ENCODE data around the gene ARAP2.

The ARAP2 gene

GRCh38 chr4:36208893-36209473, 35.3 kb downstream of the ARAP2 start:
- Histone ChIP-seq H3K27ac (ENCODE audit: insufficient read depth in 1 of 2, low read depth in 1 of 2, low read length in 2 of 2, poor library complexity in 1 of 2, severe bottlenecking in 2 of 2) (peak overlapping the region in 1 of 2 experiments; percentile 2), H3K9me3 (ENCODE audit: control extremely low read depth in 1 of 5, control insufficient read depth in 4 of 5, insufficient read depth in 2 of 5, low read depth in 1 of 5, low read length in 4 of 5) (no peaks in the 10 kb centered on the region), H3K27me3 (replicated peaks in 2 of 5; ENCODE audit: control insufficient read depth in 4 of 5, insufficient read depth in 5 of 5, low read length in 4 of 5) (no peaks in the 10 kb centered on the region), H3K36me3 (ENCODE audit: control insufficient read depth in 4 of 4, insufficient read depth in 4 of 4, low read length in 3 of 4) (peaks cover 2 to 20% (median 10%) of the 10 kb centered on the region in 4 experiments), H3K4me3 (ENCODE audit: control insufficient read depth in 1 of 7, extremely low read depth in 1 of 7, insufficient read depth in 4 of 7, low read depth in 2 of 7, low read length in 6 of 7) (peak overlapping the region in 1 of 7 experiments; percentile 34), H3K4me1 (ENCODE audit: control extremely low read depth in 1 of 4, control insufficient read depth in 4 of 4, insufficient read depth in 4 of 4, low read length in 3 of 4) (peaks cover 10 to 32% (median 16%) of the 10 kb centered on the region in 4 experiments)
- peak in 1 of 3 donors; percentile 32 for DNase-seq
- POLR2A ChIA-PET: no interaction called here
- CTCF ChIA-PET: interaction anchor here (1.0 to 1.7 kb wide), 2 partner anchors 36 to 190 kb away, joined by 3 to 4 read pairs; no protein-coding TSS in a partner anchor
- WGBS (ENCODE audit: insufficient coverage): 83% methylated on average over 1 of the region's 4 CpGs

GRCh38 chr4:36207831-36208520, 36.3 kb downstream of the ARAP2 start:
- H3K4me3 ChIP-seq (ENCODE audit: control insufficient read depth in 1 of 7, extremely low read depth in 1 of 7, insufficient read depth in 4 of 7, low read depth in 2 of 7, low read length in 6 of 7): peak overlapping the region in 1 of 7 experiments; percentile 3
- H3K27me3 ChIP-seq (replicated peaks in 2 of 5; ENCODE audit: control insufficient read depth in 4 of 5, insufficient read depth in 5 of 5, low read length in 4 of 5): no peaks in the 10 kb centered on the region
- DNase-seq: peak in 2 of 3 donors; percentile 52 to 57
- peaks cover 2 to 19% (median 8%) of the 10 kb centered on the region in 4 experiments for H3K36me3 ChIP-seq (ENCODE audit: control insufficient read depth in 4 of 4, insufficient read depth in 4 of 4, low read length in 3 of 4)
- no peaks in the 10 kb centered on the region for H3K9me3 ChIP-seq (ENCODE audit: control extremely low read depth in 1 of 5, control insufficient read depth in 4 of 5, insufficient read depth in 2 of 5, low read depth in 1 of 5, low read length in 4 of 5)
- WGBS (ENCODE audit: insufficient coverage): 46% methylated on average over 4 of the region's 9 CpGs
- no peak overlapping the region for H3K27ac ChIP-seq (ENCODE audit: insufficient read depth in 1 of 2, low read depth in 1 of 2, low read length in 2 of 2, poor library complexity in 1 of 2, severe bottlenecking in 2 of 2)
- CTCF ChIA-PET: interaction anchor here (1.0 to 1.7 kb wide), 3 partner anchors 10 to 191 kb away, joined by 3 to 4 read pairs (median 4); no protein-coding TSS in a partner anchor
- H3K4me1 ChIP-seq (ENCODE audit: control extremely low read depth in 1 of 4, control insufficient read depth in 4 of 4, insufficient read depth in 4 of 4, low read length in 3 of 4): peaks cover 10 to 32% (median 16%) of the 10 kb centered on the region in 4 experiments
- POLR2A ChIA-PET: no interaction called here

- Histone ChIP-seq H3K4me1 (ENCODE audit: control extremely low read depth in 1 of 4, control insufficient read depth in 4 of 4, insufficient read depth in 4 of 4, low read length in 3 of 4) (peaks cover 10 to 32% (median 16%) of the 10 kb centered on the region in 4 experiments), H3K27ac (ENCODE audit: insufficient read depth in 1 of 2, low read depth in 1 of 2, low read length in 2 of 2, poor library complexity in 1 of 2, severe bottlenecking in 2 of 2) (no peak overlapping the region), H3K9me3 (ENCODE audit: control extremely low read depth in 1 of 5, control insufficient read depth in 4 of 5, insufficient read depth in 2 of 5, low read depth in 1 of 5, low read length in 4 of 5) (no peaks in the 10 kb centered on the region), H3K4me3 (ENCODE audit: control insufficient read depth in 1 of 7, extremely low read depth in 1 of 7, insufficient read depth in 4 of 7, low read depth in 2 of 7, low read length in 6 of 7) (no peak overlapping the region), H3K27me3 (replicated peaks in 2 of 5; ENCODE audit: control insufficient read depth in 4 of 5, insufficient read depth in 5 of 5, low read length in 4 of 5) (no peaks in the 10 kb centered on the region), H3K36me3 (ENCODE audit: control insufficient read depth in 4 of 4, insufficient read depth in 4 of 4, low read length in 3 of 4) (peaks cover 2 to 16% (median 8%) of the 10 kb centered on the region in 4 experiments)
- ChIA-PET CTCF (interaction anchor here (1.3 to 1.7 kb wide), 3 partner anchors 9 to 192 kb away, joined by 4 read pairs; no protein-coding TSS in a partner anchor), POLR2A (no interaction called here)
- DNase-seq: no peak
- no CpG with 5 or more reads among the region's 1 CpG for WGBS (ENCODE audit: insufficient coverage)
Observed at GRCh38 chr4:36207367-36207766, 36.9 kb downstream of the ARAP2 start.

- ChIA-PET POLR2A (no interaction called here), CTCF (interaction anchor here (1.3 to 1.7 kb wide), 2 partner anchors 9 to 36 kb away, joined by 4 read pairs; no protein-coding TSS in a partner anchor)
- Histone ChIP-seq H3K4me1 (ENCODE audit: control extremely low read depth in 1 of 4, control insufficient read depth in 4 of 4, insufficient read depth in 4 of 4, low read length in 3 of 4) (peaks cover 10 to 32% (median 16%) of the 10 kb centered on the region in 4 experiments), H3K36me3 (ENCODE audit: control insufficient read depth in 4 of 4, insufficient read depth in 4 of 4, low read length in 3 of 4) (peaks cover 2 to 16% (median 8%) of the 10 kb centered on the region in 4 experiments), H3K4me3 (ENCODE audit: control insufficient read depth in 1 of 7, extremely low read depth in 1 of 7, insufficient read depth in 4 of 7, low read depth in 2 of 7, low read length in 6 of 7) (no peak overlapping the region), H3K9me3 (ENCODE audit: control extremely low read depth in 1 of 5, control insufficient read depth in 4 of 5, insufficient read depth in 2 of 5, low read depth in 1 of 5, low read length in 4 of 5) (no peaks in the 10 kb centered on the region), H3K27me3 (replicated peaks in 2 of 5; ENCODE audit: control insufficient read depth in 4 of 5, insufficient read depth in 5 of 5, low read length in 4 of 5) (no peaks in the 10 kb centered on the region), H3K27ac (ENCODE audit: insufficient read depth in 1 of 2, low read depth in 1 of 2, low read length in 2 of 2, poor library complexity in 1 of 2, severe bottlenecking in 2 of 2) (no peak overlapping the region)
- no CpG with 5 or more reads among the region's 3 CpGs for WGBS (ENCODE audit: insufficient coverage)
- DNase-seq: no peak
Observed at GRCh38 chr4:36206603-36207311, 37.6 kb downstream of the ARAP2 start.

GRCh38 chr4:36206012-36206411, 38.3 kb downstream of the ARAP2 start:
- Histone ChIP-seq H3K4me1 (ENCODE audit: control extremely low read depth in 1 of 4, control insufficient read depth in 4 of 4, insufficient read depth in 4 of 4, low read length in 3 of 4) (peaks cover 10 to 32% (median 16%) of the 10 kb centered on the region in 4 experiments), H3K9me3 (ENCODE audit: control extremely low read depth in 1 of 5, control insufficient read depth in 4 of 5, insufficient read depth in 2 of 5, low read depth in 1 of 5, low read length in 4 of 5) (no peaks in the 10 kb centered on the region), H3K4me3 (ENCODE audit: control insufficient read depth in 1 of 7, extremely low read depth in 1 of 7, insufficient read depth in 4 of 7, low read depth in 2 of 7, low read length in 6 of 7) (no peak overlapping the region), H3K27me3 (replicated peaks in 2 of 5; ENCODE audit: control insufficient read depth in 4 of 5, insufficient read depth in 5 of 5, low read length in 4 of 5) (no peaks in the 10 kb centered on the region), H3K27ac (ENCODE audit: insufficient read depth in 1 of 2, low read depth in 1 of 2, low read length in 2 of 2, poor library complexity in 1 of 2, severe bottlenecking in 2 of 2) (no peak overlapping the region), H3K36me3 (ENCODE audit: control insufficient read depth in 4 of 4, insufficient read depth in 4 of 4, low read length in 3 of 4) (peaks cover 2 to 13% (median 8%) of the 10 kb centered on the region in 4 experiments)
- CTCF ChIA-PET: interaction anchor here (1.7 kb wide), 1 partner anchor 37 kb away, joined by 4 read pairs; no protein-coding TSS in a partner anchor
- 100% methylated on average over 3 of the region's 3 CpGs for WGBS (ENCODE audit: insufficient coverage)
- POLR2A ChIA-PET: no interaction called here
- no peak for DNase-seq

- no peak overlapping the region for H3K27ac ChIP-seq (ENCODE audit: insufficient read depth in 1 of 2, low read depth in 1 of 2, low read length in 2 of 2, poor library complexity in 1 of 2, severe bottlenecking in 2 of 2)
- no peaks in the 10 kb centered on the region for H3K27me3 ChIP-seq (replicated peaks in 2 of 5; ENCODE audit: control insufficient read depth in 4 of 5, insufficient read depth in 5 of 5, low read length in 4 of 5)
- DNase-seq: no peak
- peaks cover 0 to 3% (median 0%) of the 10 kb centered on the region in 4 experiments for H3K4me1 ChIP-seq (ENCODE audit: control extremely low read depth in 1 of 4, control insufficient read depth in 4 of 4, insufficient read depth in 4 of 4, low read length in 3 of 4)
- CTCF ChIA-PET: interaction anchor here (0.7 to 1.4 kb wide), 3 partner anchors 8 to 46 kb away, joined by 4 to 6 read pairs (median 5); partner anchors contain the start of gene ARAP2
- no peak overlapping the region for H3K4me3 ChIP-seq (ENCODE audit: control insufficient read depth in 1 of 7, extremely low read depth in 1 of 7, insufficient read depth in 4 of 7, low read depth in 2 of 7, low read length in 6 of 7)
- WGBS (ENCODE audit: insufficient coverage): no CpG with 5 or more reads among the region's 4 CpGs
- peaks cover 2 to 15% (median 7%) of the 10 kb centered on the region in 4 experiments for H3K36me3 ChIP-seq (ENCODE audit: control insufficient read depth in 4 of 4, insufficient read depth in 4 of 4, low read length in 3 of 4)
- POLR2A ChIA-PET: no interaction called here
- peaks cover 0 to 2% (median 0%) of the 10 kb centered on the region in 5 experiments for H3K9me3 ChIP-seq (ENCODE audit: control extremely low read depth in 1 of 5, control insufficient read depth in 4 of 5, insufficient read depth in 2 of 5, low read depth in 1 of 5, low read length in 4 of 5)
Observed at GRCh38 chr4:36198861-36199260, 45.5 kb downstream of the ARAP2 start.
